ENCODE results near the gene IGF1R. TPM values are rescaled to one million over a fixed set of nuclear protein-coding genes. Genes with fewer than 3 reads are reported as not detected.

The IGF1R gene
- total RNA-seq, 1 experiment from 2014 or later, result 16.3 TPM

DNA sequence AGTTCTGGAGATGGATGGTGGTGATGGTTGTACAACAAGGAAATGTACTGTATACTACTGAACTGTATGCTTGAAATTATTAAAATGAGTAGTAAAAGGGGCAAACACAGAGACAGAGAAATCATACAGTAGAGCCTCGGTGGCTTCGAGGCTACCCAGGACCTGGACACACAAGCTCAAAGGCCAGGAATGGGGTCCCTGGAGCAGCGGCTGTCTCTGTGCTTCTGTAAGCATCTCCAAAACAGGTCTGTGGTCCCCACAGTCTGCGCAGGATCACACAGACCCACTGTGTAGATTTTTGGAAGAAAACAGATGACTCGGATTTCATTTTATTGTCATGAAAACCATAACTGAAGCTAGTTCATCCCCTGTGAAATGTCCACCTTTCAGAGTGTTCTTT is 319.6 kb downstream of the IGF1R start:
- no peaks in the 10 kb centered on the region for H3K9me2 ChIP-seq (ENCODE audit: insufficient read depth)
- H3K4me3 ChIP-seq (replicated peaks in 1 of 2; ENCODE audit: low read depth in 1 of 2, low read length in 2 of 2), result no peak overlapping the region
- ATAC-seq, result no peak
- peaks cover 0 to 2% of the 10 kb centered on the region in 2 experiments; a peak in 1 of 4 replicates for H3K4me1 ChIP-seq (ENCODE audit: control insufficient read depth in 1 of 2, insufficient read depth in 2 of 2, low read length in 2 of 2)
- H3K9me3 ChIP-seq (ENCODE audit: control insufficient read depth in 1 of 2, insufficient read depth in 1 of 2, low read depth in 1 of 2, low read length in 2 of 2), result no peaks in the 10 kb centered on the region
- H3K36me3 ChIP-seq (ENCODE audit: control insufficient read depth in 1 of 2, insufficient read depth in 2 of 2, low read length in 2 of 2), result no peaks in the 10 kb centered on the region
- H3K9ac ChIP-seq (ENCODE audit: low read length), result no peak overlapping the region
- TF ChIP-seq POLR2AphosphoS5 (IDR thresholded peaks at IDR 0.05; ENCODE audit: low read depth, low read length), result no peak
- no peak for TF ChIP-seq CBX3 (IDR thresholded peaks at IDR 0.05; ENCODE audit: low read depth)
- TF ChIP-seq, protein P1, sequence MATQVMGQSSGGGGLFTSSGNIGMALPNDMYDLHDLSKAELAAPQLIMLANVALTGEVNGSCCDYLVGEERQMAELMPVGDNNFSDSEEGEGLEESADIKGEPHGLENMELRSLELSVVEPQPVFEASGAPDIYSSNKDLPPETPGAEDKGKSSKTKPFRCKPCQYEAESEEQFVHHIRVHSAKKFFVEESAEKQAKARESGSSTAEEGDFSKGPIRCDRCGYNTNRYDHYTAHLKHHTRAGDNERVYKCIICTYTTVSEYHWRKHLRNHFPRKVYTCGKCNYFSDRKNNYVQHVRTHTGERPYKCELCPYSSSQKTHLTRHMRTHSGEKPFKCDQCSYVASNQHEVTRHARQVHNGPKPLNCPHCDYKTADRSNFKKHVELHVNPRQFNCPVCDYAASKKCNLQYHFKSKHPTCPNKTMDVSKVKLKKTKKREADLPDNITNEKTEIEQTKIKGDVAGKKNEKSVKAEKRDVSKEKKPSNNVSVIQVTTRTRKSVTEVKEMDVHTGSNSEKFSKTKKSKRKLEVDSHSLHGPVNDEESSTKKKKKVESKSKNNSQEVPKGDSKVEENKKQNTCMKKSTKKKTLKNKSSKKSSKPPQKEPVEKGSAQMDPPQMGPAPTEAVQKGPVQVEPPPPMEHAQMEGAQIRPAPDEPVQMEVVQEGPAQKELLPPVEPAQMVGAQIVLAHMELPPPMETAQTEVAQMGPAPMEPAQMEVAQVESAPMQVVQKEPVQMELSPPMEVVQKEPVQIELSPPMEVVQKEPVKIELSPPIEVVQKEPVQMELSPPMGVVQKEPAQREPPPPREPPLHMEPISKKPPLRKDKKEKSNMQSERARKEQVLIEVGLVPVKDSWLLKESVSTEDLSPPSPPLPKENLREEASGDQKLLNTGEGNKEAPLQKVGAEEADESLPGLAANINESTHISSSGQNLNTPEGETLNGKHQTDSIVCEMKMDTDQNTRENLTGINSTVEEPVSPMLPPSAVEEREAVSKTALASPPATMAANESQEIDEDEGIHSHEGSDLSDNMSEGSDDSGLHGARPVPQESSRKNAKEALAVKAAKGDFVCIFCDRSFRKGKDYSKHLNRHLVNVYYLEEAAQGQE (IDR thresholded peaks at IDR 0.05; ENCODE audit: low read depth), result no peak
- TF ChIP-seq SIN3A (IDR thresholded peaks at IDR 0.05; ENCODE audit: low read depth), result no peak
- TF ChIP-seq, protein P2, sequence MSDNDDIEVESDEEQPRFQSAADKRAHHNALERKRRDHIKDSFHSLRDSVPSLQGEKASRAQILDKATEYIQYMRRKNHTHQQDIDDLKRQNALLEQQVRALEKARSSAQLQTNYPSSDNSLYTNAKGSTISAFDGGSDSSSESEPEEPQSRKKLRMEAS (IDR thresholded peaks at IDR 0.05), result no peak
- TF ChIP-seq RAD21 (IDR thresholded peaks at IDR 0.05; ENCODE audit: low read depth), result no peak
- TF ChIP-seq TCF7L2 (IDR thresholded peaks at IDR 0.05; ENCODE audit: borderline replicate concordance, extremely low read depth, insufficient read depth, insufficient read length), result no peak
- no peak for TF ChIP-seq YY1 (IDR thresholded peaks at IDR 0.05; ENCODE audit: extremely low read depth, insufficient replicate concordance, low read depth, low read length)
- TF ChIP-seq SP1 (IDR thresholded peaks at IDR 0.05; ENCODE audit: low read depth), result no peak
- no peak for TF ChIP-seq FOSL1 (IDR thresholded peaks at IDR 0.05; ENCODE audit: low read depth)
- no peak for TF ChIP-seq ZFX (IDR thresholded peaks at IDR 0.05)
- TF ChIP-seq EZH2phosphoT487 (IDR thresholded peaks at IDR 0.05; ENCODE audit: borderline replicate concordance), result no peak
- no peak for TF ChIP-seq SRF (IDR thresholded peaks at IDR 0.05; ENCODE audit: low read depth)
- TF ChIP-seq, protein P3, sequence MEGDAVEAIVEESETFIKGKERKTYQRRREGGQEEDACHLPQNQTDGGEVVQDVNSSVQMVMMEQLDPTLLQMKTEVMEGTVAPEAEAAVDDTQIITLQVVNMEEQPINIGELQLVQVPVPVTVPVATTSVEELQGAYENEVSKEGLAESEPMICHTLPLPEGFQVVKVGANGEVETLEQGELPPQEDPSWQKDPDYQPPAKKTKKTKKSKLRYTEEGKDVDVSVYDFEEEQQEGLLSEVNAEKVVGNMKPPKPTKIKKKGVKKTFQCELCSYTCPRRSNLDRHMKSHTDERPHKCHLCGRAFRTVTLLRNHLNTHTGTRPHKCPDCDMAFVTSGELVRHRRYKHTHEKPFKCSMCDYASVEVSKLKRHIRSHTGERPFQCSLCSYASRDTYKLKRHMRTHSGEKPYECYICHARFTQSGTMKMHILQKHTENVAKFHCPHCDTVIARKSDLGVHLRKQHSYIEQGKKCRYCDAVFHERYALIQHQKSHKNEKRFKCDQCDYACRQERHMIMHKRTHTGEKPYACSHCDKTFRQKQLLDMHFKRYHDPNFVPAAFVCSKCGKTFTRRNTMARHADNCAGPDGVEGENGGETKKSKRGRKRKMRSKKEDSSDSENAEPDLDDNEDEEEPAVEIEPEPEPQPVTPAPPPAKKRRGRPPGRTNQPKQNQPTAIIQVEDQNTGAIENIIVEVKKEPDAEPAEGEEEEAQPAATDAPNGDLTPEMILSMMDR (IDR thresholded peaks at IDR 0.05 in 2 of 3, conservative IDR thresholded peaks at IDR 0.05 in 1 of 3; ENCODE audit: borderline replicate concordance in 1 of 3, insufficient read depth in 1 of 3, low read depth in 2 of 3, low read length in 2 of 3), result no peak
- no peak for TF ChIP-seq POLR2A (IDR thresholded peaks at IDR 0.05; ENCODE audit: borderline replicate concordance, extremely low read depth, insufficient read depth, insufficient read length)
- TF ChIP-seq JUND (IDR thresholded peaks at IDR 0.05), result no peak
- TF ChIP-seq EZH2 (IDR thresholded peaks at IDR 0.05), result no peak
- TF ChIP-seq ELF1 (IDR thresholded peaks at IDR 0.05; ENCODE audit: borderline replicate concordance, low read depth), result no peak
- no peak for TF ChIP-seq EGR1 (IDR thresholded peaks at IDR 0.05; ENCODE audit: low read depth)
- TF ChIP-seq, protein P4, sequence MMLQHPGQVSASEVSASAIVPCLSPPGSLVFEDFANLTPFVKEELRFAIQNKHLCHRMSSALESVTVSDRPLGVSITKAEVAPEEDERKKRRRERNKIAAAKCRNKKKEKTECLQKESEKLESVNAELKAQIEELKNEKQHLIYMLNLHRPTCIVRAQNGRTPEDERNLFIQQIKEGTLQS (IDR thresholded peaks at IDR 0.05), result no peak
- no peak overlapping the region for H2AFZ ChIP-seq (ENCODE audit: low read depth, low read length, poor library complexity, severe bottlenecking)
- H3K27ac ChIP-seq (ENCODE audit: low read depth, low read length), result no peak overlapping the region
- RAD21 ChIA-PET (ENCODE audit: low non-redundant PET in 1 of 2, low total read pairs in 2 of 2, uncharacterized antibody in 2 of 2, unreplicated experiment in 2 of 2), result no interaction called here
- H4K20me1 ChIP-seq (ENCODE audit: insufficient read depth), result no peaks in the 10 kb centered on the region
- no TSS peak for BruUV-seq (replicated peaks)
- no peak overlapping the region for H3K4me2 ChIP-seq (ENCODE audit: low read length)
- H3K27me3 ChIP-seq (ENCODE audit: insufficient read depth, low read length), result no peaks in the 10 kb centered on the region
- CTCF ChIA-PET, result no interaction called here
- no peak for DNase-seq (ENCODE audit: low read depth, low spot score)
- intact Hi-C loops (cut with micrococcal nuclease), result no loop called here
- POLR2A ChIA-PET, result no interaction called here
- H3K79me2 ChIP-seq (ENCODE audit: insufficient read depth, low read length), result no peaks in the 10 kb centered on the region
